ENCODE data around the gene EIPR1. TPM values are rescaled to one million over a fixed set of nuclear protein-coding genes. Genes with fewer than 3 reads are reported as not detected.

Gene EIPR1
- total and polyA plus RNA-seq, 2 of the 13 experiments (the other 11 are each of a cell fraction or from before 2014, with no cell fraction given) = 70.0 to 96.3 TPM

- TF ChIP-seq ADNP (CRISPR knock-in tag; IDR thresholded peaks at IDR 0.05) = no peak
- 0 out of 2 replicates have a peak, but pooled peaks have one; percentile 37 for TF ChIP-seq SOX5 (CRISPR knock-in tag; IDR thresholded peaks at IDR 0.05; ENCODE audit: borderline replicate concordance)
- no peak for TF ChIP-seq ZNF776 (CRISPR knock-in tag; IDR thresholded peaks at IDR 0.05)
- TF ChIP-seq CHCHD3 (CRISPR knock-in tag; IDR thresholded peaks at IDR 0.05) = 0 out of 2 replicates have a peak, but pooled peaks have one; percentile 29
- peak; percentile 75 for TF ChIP-seq GATAD2A (CRISPR knock-in tag; IDR thresholded peaks at IDR 0.05)
- no peak for TF ChIP-seq ZNF678 (CRISPR knock-in tag; IDR thresholded peaks at IDR 0.05)
- no peak for TF ChIP-seq NCOA1 (CRISPR knock-in tag; IDR thresholded peaks at IDR 0.05)
- TF ChIP-seq TP53 (CRISPR knock-in tag; conservative IDR thresholded peaks at IDR 0.05) = no peak
- 0 out of 2 replicates have a peak, but pooled peaks have one; percentile 30 for TF ChIP-seq REL (CRISPR knock-in tag; conservative IDR thresholded peaks at IDR 0.05)
- TF ChIP-seq FOXJ3 (CRISPR knock-in tag; IDR thresholded peaks at IDR 0.05; ENCODE audit: borderline replicate concordance) = no peak
- TF ChIP-seq ZNF660 (CRISPR knock-in tag; IDR thresholded peaks at IDR 0.05; ENCODE audit: borderline replicate concordance, low read depth) = no peak
- TF ChIP-seq ZNF484 (CRISPR knock-in tag; IDR thresholded peaks at IDR 0.05; ENCODE audit: borderline replicate concordance, low read depth) = no peak
- no peak for TF ChIP-seq ZNF235 (CRISPR knock-in tag; IDR thresholded peaks at IDR 0.05; ENCODE audit: borderline replicate concordance)
- no peak for TF ChIP-seq NR1H2 (CRISPR knock-in tag; IDR thresholded peaks at IDR 0.05; ENCODE audit: borderline replicate concordance, low read depth)
- TF ChIP-seq CREBL2 (CRISPR knock-in tag; IDR thresholded peaks at IDR 0.05; ENCODE audit: borderline replicate concordance) = no peak
- no peak for TF ChIP-seq CENPX (CRISPR knock-in tag; IDR thresholded peaks at IDR 0.05)
- no peak for TF ChIP-seq HCFC1 (IDR thresholded peaks at IDR 0.05; ENCODE audit: low read depth, low read length)
- TF ChIP-seq MXD4 (CRISPR knock-in tag; IDR thresholded peaks at IDR 0.05) = 0 out of 2 replicates have a peak, but pooled peaks have one; percentile 10
- no peak for TF ChIP-seq RNF219 (CRISPR knock-in tag; IDR thresholded peaks at IDR 0.05)
- TF ChIP-seq THYN1 (CRISPR knock-in tag; IDR thresholded peaks at IDR 0.05; ENCODE audit: borderline replicate concordance, low read depth) = no peak
- no peak for TF ChIP-seq ELF3 (CRISPR knock-in tag; IDR thresholded peaks at IDR 0.05)
- TF ChIP-seq BHLHE40 (IDR thresholded peaks at IDR 0.05; ENCODE audit: low read length) = no peak
- TF ChIP-seq ZSCAN12 (CRISPR knock-in tag; IDR thresholded peaks at IDR 0.05) = no peak
- TF ChIP-seq ZMYM3 (CRISPR knock-in tag; IDR thresholded peaks at IDR 0.05) = 0 out of 2 replicates have a peak, but pooled peaks have one; percentile 45
- TF ChIP-seq ZNF441 (CRISPR knock-in tag; IDR thresholded peaks at IDR 0.05; ENCODE audit: borderline replicate concordance) = no peak
- TF ChIP-seq SRSF1 (optimal IDR thresholded peaks at IDR 0.05; ENCODE audit: low read depth, low read length) = no peak
- peak; percentile 38; the same call in 1 of the 2 replicates for TF ChIP-seq ARID3A (IDR thresholded peaks at IDR 0.05; ENCODE audit: low read depth, low read length)
- no peak for TF ChIP-seq HNRNPUL1 (IDR thresholded peaks at IDR 0.05; ENCODE audit: low read depth, low read length)
Observed at GRCh38 chr2:3302751-3303582, 74.7 kb downstream of the EIPR1 start (continued).

All from HepG2 (cell line).